NOMO-1 treated with dmso at 0.1 percent for 144 hours (cell line): ENCODE data around the gene CNR2.
"Not testable (repeated sequence)": the region's sequence is repeated elsewhere in the genome, so short reads cannot be mapped to it uniquely, and the experiment has no call there.

Experiments used
- DNase-seq: peaks from one replicate; lab custom pipeline; 2025; ENCODE audit not compliant: unreplicated experiment; lab: John Stamatoyannopoulos, UW

Gene CNR2

GRCh38 chr1:23889074-23889473 is 24.1 kb downstream of the CNR2 start:
- DNase-seq = no peak

- no peak for DNase-seq
These were observed 27.9 kb downstream of the CNR2 start for GRCh38 chr1:23885222-23885621.

GRCh38 chr1:23882746-23883145 is 30.4 kb downstream of the CNR2 start:
- DNase-seq = no peak

GRCh38 chr1:23879809-23880208 is 33.4 kb downstream of the CNR2 start:
- no peak for DNase-seq

- no peak for DNase-seq
These were observed 34.5 kb downstream of the CNR2 start for GRCh38 chr1:23878668-23879067.

- no peak for DNase-seq
These were observed 37.8 kb downstream of the CNR2 start for GRCh38 chr1:23875382-23875781.

- no peak for DNase-seq
These were observed 40.7 kb downstream of the CNR2 start for GRCh38 chr1:23872421-23872820.

- DNase-seq = no peak
These were observed 44.1 kb downstream of the CNR2 start for GRCh38 chr1:23869051-23869450.

GRCh38 chr1:23868557-23869016 is 44.6 kb downstream of the CNR2 start:
- no peak for DNase-seq

- peak; percentile 93 for DNase-seq
These were observed 45.1 kb downstream of the CNR2 start, which contains the start of gene FUCA1 for GRCh38 chr1:23867895-23868556. Gene FUCA1 (minus strand): TSS chr1:23868290. CDS start chr1:23868286, 4 bp downstream.

- DNase-seq = no peak
These were observed 45.6 kb downstream of the CNR2 start for GRCh38 chr1:23867542-23867894.

GRCh38 chr1:23865543-23865930 is 47.6 kb downstream of the CNR2 start:
- DNase-seq = no peak

- DNase-seq = no peak
These were observed 48.2 kb downstream of the CNR2 start for GRCh38 chr1:23864801-23865542.

GRCh38 chr1:23862640-23863039 is 50.5 kb downstream of the CNR2 start:
- DNase-seq = no peak

- no peak for DNase-seq
These were observed 58.6 kb downstream of the CNR2 start for GRCh38 chr1:23854568-23854967.

GRCh38 chr1:23853124-23853523 is 60.0 kb downstream of the CNR2 start:
- not testable (repeated sequence) for DNase-seq

GRCh38 chr1:23851406-23851805 is 61.8 kb downstream of the CNR2 start:
- DNase-seq = not testable (repeated sequence)

GRCh38 chr1:23848673-23849616 is 64.2 kb downstream of the CNR2 start:
- DNase-seq = no peak

GRCh38 chr1:23847482-23848095 is 65.6 kb downstream of the CNR2 start:
- DNase-seq = not testable (repeated sequence)

- no peak for DNase-seq
These were observed 68.0 kb downstream of the CNR2 start for GRCh38 chr1:23845163-23845562.

- no peak for DNase-seq
These were observed 69.5 kb downstream of the CNR2 start for GRCh38 chr1:23843644-23844043.
